Astrocyte of the cerebellum (primary cell): ENCODE results near the gene CLDN1.

Experiments
- DNase-seq: peaks from one replicate; pipeline ENCODE4 v3.0.0-alpha.2; 2011; ENCODE audit warnings: low read depth
- H3K4me3 ChIP-seq: 2 replicates; pipeline ENCODE4 v1.5.1; 2011; ENCODE audit warnings: mild to moderate bottlenecking, low read depth, low read length, moderate library complexity
- in situ Hi-C: cut with HindIII; loops from 2 replicates; pipeline ENCODE4 v1.10.0; 2017; ENCODE audit warnings: low sequenced_read_pairs
- TF ChIP-seq, protein P1 (sequence below): IDR thresholded peaks from 2 replicates; pipeline ENCODE4 v1.5.1; 2012; ENCODE audit warnings: low read length, low read depth, moderate library complexity, mild to moderate bottlenecking; ENCODE audit errors: missing control alignments

The CLDN1 gene

DNA sequence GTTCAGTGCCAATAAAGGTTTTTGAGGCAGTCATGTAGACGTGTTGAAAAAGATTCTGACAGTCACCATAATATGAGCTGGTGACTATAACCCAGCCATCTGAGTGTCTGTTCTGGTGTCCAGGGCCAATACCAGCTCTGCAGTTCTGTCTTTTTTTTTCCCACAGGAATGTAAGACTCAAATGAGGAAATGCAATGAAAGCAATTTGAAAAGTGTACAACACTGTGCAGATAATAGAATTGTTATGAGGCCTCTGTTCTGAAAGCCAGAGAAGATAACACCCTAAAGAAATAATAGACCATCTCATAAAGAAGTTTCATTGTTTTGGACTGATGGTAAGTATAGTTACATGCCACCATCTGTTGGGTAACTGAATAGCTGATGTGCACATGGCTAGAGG is 57.1 kb downstream of the CLDN1 start:
- no peak for DNase-seq
- in situ Hi-C loops = no loop called here
- TF ChIP-seq, protein P1, sequence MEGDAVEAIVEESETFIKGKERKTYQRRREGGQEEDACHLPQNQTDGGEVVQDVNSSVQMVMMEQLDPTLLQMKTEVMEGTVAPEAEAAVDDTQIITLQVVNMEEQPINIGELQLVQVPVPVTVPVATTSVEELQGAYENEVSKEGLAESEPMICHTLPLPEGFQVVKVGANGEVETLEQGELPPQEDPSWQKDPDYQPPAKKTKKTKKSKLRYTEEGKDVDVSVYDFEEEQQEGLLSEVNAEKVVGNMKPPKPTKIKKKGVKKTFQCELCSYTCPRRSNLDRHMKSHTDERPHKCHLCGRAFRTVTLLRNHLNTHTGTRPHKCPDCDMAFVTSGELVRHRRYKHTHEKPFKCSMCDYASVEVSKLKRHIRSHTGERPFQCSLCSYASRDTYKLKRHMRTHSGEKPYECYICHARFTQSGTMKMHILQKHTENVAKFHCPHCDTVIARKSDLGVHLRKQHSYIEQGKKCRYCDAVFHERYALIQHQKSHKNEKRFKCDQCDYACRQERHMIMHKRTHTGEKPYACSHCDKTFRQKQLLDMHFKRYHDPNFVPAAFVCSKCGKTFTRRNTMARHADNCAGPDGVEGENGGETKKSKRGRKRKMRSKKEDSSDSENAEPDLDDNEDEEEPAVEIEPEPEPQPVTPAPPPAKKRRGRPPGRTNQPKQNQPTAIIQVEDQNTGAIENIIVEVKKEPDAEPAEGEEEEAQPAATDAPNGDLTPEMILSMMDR = no peak
- no peak overlapping the region for H3K4me3 ChIP-seq

- no peak for DNase-seq
- H3K4me3 ChIP-seq = no peak overlapping the region
- in situ Hi-C loops = no loop called here
- TF ChIP-seq, protein P1 = no peak
Measured at GRCh38 chr3:190261740-190262139, 60.5 kb downstream of the CLDN1 start.

DNA sequence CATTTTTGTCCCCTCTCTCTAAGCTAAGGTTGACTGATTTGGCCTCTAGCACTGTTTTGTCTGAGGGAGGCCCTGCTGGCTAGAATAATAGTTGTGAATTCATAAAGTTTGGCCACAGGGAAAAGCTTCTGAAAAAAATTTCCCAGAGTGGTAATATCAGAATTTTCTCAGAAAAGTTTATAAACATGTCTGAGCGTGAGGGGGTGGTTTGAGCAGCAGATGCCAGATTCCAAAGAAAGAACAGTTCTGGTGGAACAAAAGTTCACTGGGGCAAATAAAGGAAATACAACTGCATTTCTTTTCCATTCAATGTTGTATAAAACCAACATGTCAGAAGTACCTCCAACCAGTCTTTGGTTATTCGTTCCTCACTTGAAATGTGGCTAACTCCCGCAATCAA is 61.2 kb downstream of the CLDN1 start:
- in situ Hi-C loops = no loop called here
- TF ChIP-seq, protein P1 = no peak

GRCh38 chr3:190260301-190260700 is 61.9 kb downstream of the CLDN1 start:
- no peak for DNase-seq
- in situ Hi-C loops = no loop called here
- TF ChIP-seq, protein P1 = no peak
- no peak overlapping the region for H3K4me3 ChIP-seq

More for the DNA sequence above, 61.2 kb downstream of the CLDN1 start:
- no peak for DNase-seq
- H3K4me3 ChIP-seq = no peak overlapping the region

GRCh38 chr3:190258634-190259033 is 63.6 kb downstream of the CLDN1 start:
- no peak overlapping the region for H3K4me3 ChIP-seq
- no peak for DNase-seq

More at GRCh38 chr3:190258634-190259033, 63.6 kb downstream of the CLDN1 start:
- TF ChIP-seq, protein P1 = no peak
- in situ Hi-C loops = no loop called here
